Body of pancreas (tissue), 4 donors: Measurements from ENCODE around the gene TTC24. TPM values are rescaled to one million over a fixed set of nuclear protein-coding genes. Genes with fewer than 3 reads are reported as not detected.
"Not testable (repeated sequence)": the region's sequence is repeated elsewhere in the genome, so short reads cannot be mapped to it uniquely, and the experiment has no call there.

Source experiments
- ATAC-seq: fragments of 150-250 bp; one replicate; pipeline ENCODE4 v1.9.1; 2016
- DNase-seq, 4 donors: peaks; one replicate each; pipeline ENCODE4 v3.0.0-alpha.2; 2019
- H3K27ac ChIP-seq, 4 donors: fragments of 200-600 bp; sonication (generic); 1 replicate in 3 of 4; 2 replicates in 1 of 4; pipeline versions ENCODE4 v1.5.1 to v1.6.1; 2016 to 2019; ENCODE audit warnings: mild to moderate bottlenecking in 1 of 4, mixed read lengths in 1 of 4, moderate library complexity in 1 of 4
- H3K27me3 ChIP-seq, 2 donors: fragments of 200-600 bp; sonication (generic); one replicate each; pipeline ENCODE4 v1.6.0; 2016; ENCODE audit warnings: mild to moderate bottlenecking in 1 of 2
- H3K36me3 ChIP-seq, 2 donors: fragments of 200-600 bp; sonication (generic); replicated peaks in 1 of 2; 2 replicates each; pipeline ENCODE4 v1.5.1; 2016; ENCODE audit warnings: low read depth in 2 of 2; ENCODE audit not compliant: insufficient read depth in 1 of 2
- H3K4me1 ChIP-seq: fragments of 200-600 bp; sonication (generic); one replicate; pipeline ENCODE4 v1.6.0; 2016
- H3K4me3 ChIP-seq, 2 donors: fragments of 200-600 bp; sonication (generic); 1 replicate in 1 of 2; 2 replicates in 1 of 2; pipeline ENCODE4 v1.5.1; 2016 to 2019
- H3K9me3 ChIP-seq, 3 donors: fragments of 200-600 bp; sonication (generic); 1 replicate in 2 of 3; 2 replicates in 1 of 3; pipeline ENCODE4 v1.5.1; 2016
- POLR2A ChIP-seq, 3 donors: fragments of 450-650 bp; IDR thresholded peaks; one replicate each; pipeline ENCODE4 v1.6.1; 2016; ENCODE audit warnings: antibody characterized with exemption in 3 of 3, mild to moderate bottlenecking in 2 of 3
- WGBS, 2 donors: methylation state at CpG; one replicate each; pipeline ENCODE4 v1.1.5; 2017; 5-methylcytosine and 5-hydroxymethylcytosine counted together
- intact Hi-C: fragments of 100-400 bp; cut with DNase I; formaldehyde crosslinking; loops from one replicate; pipeline ENCODE4 v1.15.1; 2023
- total RNA-seq, 2 donors: library from RNA; depleted of rRNA; stranded (reverse); fragments of >200 nt; gene quantifications; one replicate each; pipeline ENCODE4 v1.1.0, GENCODE V29; 2016
- TF ChIP-seq, protein P1 (sequence below), 7 experiments: fragments of 450-650 bp in 4 of 7; fragments of 200-600 bp in 3 of 7; sonication (generic) in 3 of 7; IDR thresholded peaks; one replicate each; pipeline ENCODE4 v1.5.1; 2016 to 2019; ENCODE audit warnings: antibody characterized with exemption in 7 of 7

The TTC24 gene
- total RNA-seq, 2 donors from 2014 or later: not detected

DNA sequence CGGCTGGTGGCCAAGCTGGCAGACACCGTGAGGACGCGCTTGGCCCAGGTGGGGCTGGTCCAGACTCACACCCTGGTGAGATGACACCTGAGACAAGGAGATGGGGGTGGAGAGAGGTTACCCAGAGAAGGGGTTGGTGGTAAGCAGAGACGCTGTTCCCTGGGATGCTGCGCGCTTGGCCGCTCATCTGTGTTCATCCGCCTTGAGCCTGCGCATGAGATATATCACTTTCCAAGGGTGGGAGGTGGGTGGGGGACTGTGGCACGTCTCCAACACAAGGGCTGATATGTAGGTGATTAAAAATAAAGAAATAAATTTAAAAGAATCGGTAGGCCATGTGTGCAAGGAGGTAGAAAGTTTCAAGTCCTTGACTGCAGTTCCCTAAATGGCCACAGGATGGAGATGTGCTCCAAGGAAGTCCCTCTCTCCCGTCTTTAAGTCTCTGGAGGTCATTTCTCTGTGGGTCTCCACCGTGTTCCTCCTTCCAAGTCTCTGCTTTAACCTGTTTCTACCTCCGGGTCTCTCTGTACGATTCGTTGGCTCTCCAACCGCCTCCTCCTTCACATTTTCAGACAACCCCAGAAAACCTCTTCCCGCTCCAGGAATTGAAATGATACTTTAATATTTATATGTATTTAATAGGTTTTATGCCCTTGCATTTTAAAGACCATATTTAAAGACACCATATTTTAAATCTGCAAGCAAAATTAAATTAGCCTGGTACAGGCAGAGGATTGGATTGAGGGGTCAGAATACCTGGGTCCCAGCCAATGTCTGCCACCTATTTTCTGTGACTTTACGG, 4.5 kb downstream of the TTC24 start:
- ATAC-seq: peak; percentile 75

DNA sequence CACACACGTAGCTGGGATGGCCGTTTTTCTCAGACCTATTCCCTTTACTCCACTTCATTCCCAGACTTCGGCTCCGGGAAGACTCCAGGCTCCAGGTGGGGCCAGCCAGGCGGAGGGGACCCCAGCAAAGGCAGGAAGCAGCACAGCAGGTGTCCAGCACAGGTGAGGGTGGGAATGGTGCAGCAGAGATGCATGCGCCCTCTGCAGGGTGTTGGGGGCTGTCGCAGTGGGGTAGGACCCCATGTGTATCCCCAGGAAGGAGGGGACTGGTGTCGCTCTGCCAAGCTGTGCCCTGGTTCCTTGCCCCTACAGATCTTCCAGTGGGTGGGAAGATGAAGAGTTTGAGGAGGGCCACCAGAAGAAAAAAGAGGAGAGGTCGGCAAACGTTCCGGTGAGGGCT, 5.3 kb downstream of the TTC24 start:
- no peak overlapping the region for H3K4me3 ChIP-seq
- DNase-seq (no peak), ATAC-seq (no peak)
- intact Hi-C loops: loop anchor here (10.0 kb wide), 1 partner anchor 130 kb away; no protein-coding TSS in a partner anchor
- TF ChIP-seq, protein P1, sequence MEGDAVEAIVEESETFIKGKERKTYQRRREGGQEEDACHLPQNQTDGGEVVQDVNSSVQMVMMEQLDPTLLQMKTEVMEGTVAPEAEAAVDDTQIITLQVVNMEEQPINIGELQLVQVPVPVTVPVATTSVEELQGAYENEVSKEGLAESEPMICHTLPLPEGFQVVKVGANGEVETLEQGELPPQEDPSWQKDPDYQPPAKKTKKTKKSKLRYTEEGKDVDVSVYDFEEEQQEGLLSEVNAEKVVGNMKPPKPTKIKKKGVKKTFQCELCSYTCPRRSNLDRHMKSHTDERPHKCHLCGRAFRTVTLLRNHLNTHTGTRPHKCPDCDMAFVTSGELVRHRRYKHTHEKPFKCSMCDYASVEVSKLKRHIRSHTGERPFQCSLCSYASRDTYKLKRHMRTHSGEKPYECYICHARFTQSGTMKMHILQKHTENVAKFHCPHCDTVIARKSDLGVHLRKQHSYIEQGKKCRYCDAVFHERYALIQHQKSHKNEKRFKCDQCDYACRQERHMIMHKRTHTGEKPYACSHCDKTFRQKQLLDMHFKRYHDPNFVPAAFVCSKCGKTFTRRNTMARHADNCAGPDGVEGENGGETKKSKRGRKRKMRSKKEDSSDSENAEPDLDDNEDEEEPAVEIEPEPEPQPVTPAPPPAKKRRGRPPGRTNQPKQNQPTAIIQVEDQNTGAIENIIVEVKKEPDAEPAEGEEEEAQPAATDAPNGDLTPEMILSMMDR (IDR thresholded peaks at IDR 0.05): peak in 1 of 7 experiments; percentile 12
- TF ChIP-seq POLR2A (IDR thresholded peaks at IDR 0.05): no peak
- no peak overlapping the region for H3K27ac ChIP-seq
- no peaks in the 10 kb centered on the region for H3K9me3 ChIP-seq
- H3K36me3 ChIP-seq: no peaks in the 10 kb centered on the region
- no peaks in the 10 kb centered on the region for H3K27me3 ChIP-seq
- no peaks in the 10 kb centered on the region for H3K4me1 ChIP-seq
- 22 to 43% methylated on average over 11 of the region's 11 CpGs for WGBS, 2 donors

More for the DNA sequence above, 4.5 kb downstream of the TTC24 start:
- 50 to 54% methylated on average over 19 to 20 of the region's 20 CpGs for WGBS, 2 donors
- H3K9me3 ChIP-seq: no peaks in the 10 kb centered on the region
- no peaks in the 10 kb centered on the region for H3K27me3 ChIP-seq
- H3K4me3 ChIP-seq: no peak overlapping the region
- peak; percentile 79 to 86 (median 82) for DNase-seq
- intact Hi-C loops: loop anchor here (10.0 kb wide), 1 partner anchor 129 kb away; no protein-coding TSS in a partner anchor
- no peak overlapping the region for H3K27ac ChIP-seq
- no peak for TF ChIP-seq POLR2A (IDR thresholded peaks at IDR 0.05)
- TF ChIP-seq, protein P1 (IDR thresholded peaks at IDR 0.05): peak; percentile 86 to 93 (median 88)
- no peaks in the 10 kb centered on the region for H3K4me1 ChIP-seq
- H3K36me3 ChIP-seq: no peaks in the 10 kb centered on the region

DNA sequence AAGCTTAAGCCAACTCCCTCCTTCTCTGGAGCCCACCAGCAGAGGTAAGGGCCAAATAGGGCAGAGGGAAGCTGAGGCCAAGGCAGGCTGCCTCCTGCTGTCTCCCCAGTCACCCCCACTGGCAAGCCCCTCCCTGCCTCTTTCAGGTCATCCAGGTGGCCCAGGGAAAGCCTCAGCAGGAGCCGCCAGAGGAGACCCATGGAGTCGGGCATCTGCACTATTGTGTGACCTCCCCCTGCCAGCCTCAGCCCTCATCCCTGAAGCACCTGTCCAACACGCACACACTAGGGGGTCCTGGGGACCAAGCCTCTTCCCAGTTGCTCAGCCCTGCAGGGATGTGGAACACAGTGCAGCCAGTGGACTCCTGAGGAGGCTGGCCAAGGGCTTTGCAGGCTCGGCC, 6.8 kb downstream of the TTC24 start:
- no peak for TF ChIP-seq POLR2A (IDR thresholded peaks at IDR 0.05)
- TF ChIP-seq, protein P1 (IDR thresholded peaks at IDR 0.05): no peak
- Histone ChIP-seq H3K4me3 (no peak overlapping the region), H3K9me3 (no peaks in the 10 kb centered on the region), H3K27me3 (no peaks in the 10 kb centered on the region), H3K36me3 (no peaks in the 10 kb centered on the region), H3K27ac (no peak overlapping the region), H3K4me1 (peaks cover 5% of the 10 kb centered on the region)
- no peak for ATAC-seq
- 52 to 67% methylated on average over 2 to 4 of the region's 4 CpGs for WGBS, 2 donors
- intact Hi-C loops: loop anchor here (10.0 kb wide), 1 partner anchor 132 kb away; no protein-coding TSS in a partner anchor
- no peak for DNase-seq

DNA sequence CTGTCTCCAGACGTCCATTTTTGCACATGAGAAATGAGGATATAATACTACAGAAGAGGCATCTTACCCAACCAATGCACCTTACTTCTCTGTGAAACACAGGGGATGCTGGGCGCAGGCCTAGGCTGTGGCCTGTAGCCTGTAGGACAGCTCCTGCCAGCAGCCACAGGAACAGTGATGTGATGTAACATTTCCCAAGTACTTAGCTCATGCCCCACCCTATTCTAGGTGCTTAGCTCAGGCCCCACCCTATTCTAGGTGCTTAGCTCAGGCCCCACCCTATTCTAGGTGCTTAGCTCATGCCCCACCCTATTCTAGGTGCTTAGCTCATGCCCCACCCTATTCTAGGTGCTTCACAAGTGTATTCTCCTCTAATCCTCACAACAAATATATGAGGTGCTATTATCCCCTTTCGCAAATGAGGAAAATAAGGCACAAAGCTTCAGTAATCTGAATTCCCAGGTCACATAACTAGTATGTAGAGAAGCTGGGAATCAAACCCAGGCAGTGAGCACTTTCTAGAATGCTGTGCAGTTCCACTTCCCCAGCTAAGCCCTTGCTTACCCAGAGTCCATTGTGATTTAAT, 7.5 kb downstream of the TTC24 start:
- TF ChIP-seq, protein P1 (IDR thresholded peaks at IDR 0.05): no peak
- no peak for TF ChIP-seq POLR2A (IDR thresholded peaks at IDR 0.05)
- DNase-seq (no peak), ATAC-seq (no peak)
- WGBS, 2 donors: 80 to 84% methylated on average over 3 of the region's 3 CpGs
- no peaks in the 10 kb centered on the region for H3K9me3 ChIP-seq
- no peaks in the 10 kb centered on the region for H3K27me3 ChIP-seq
- no peak overlapping the region for H3K27ac ChIP-seq
- intact Hi-C loops: loop anchor here (10.0 kb wide), 1 partner anchor 132 kb away; no protein-coding TSS in a partner anchor
- H3K4me3 ChIP-seq: no peak overlapping the region
- H3K4me1 ChIP-seq: peaks cover 7% of the 10 kb centered on the region
- H3K36me3 ChIP-seq: no peaks in the 10 kb centered on the region

DNA sequence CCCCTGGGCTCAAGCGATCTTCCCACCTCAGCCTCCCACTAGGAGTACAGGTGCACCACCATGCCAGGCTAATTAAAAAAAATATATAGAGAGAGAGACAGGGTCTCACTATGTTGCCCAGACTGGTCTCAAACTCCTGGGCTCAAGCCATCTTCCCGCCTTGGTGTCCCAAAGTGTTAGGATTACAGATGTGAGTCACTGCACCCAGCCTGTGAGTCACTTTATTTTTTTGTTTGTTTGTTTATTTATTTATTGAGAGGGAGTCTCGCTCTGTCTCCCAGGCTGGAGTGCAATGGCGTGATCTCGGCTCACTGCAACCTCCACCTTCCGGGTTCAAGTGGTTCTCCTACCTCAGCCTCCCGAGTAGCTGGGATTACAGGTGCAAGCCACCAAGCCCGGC, 8.4 kb downstream of the TTC24 start:
- H3K4me3 ChIP-seq, H3K27me3 ChIP-seq, DNase-seq, H3K9me3 ChIP-seq, H3K27ac ChIP-seq, H3K36me3 ChIP-seq, ATAC-seq: not testable (repeated sequence)
- WGBS, 2 donors: 76 to 85% methylated on average over 8 of the region's 8 CpGs
- intact Hi-C loops: loop anchor here (10.0 kb wide), 1 partner anchor 133 kb away; no protein-coding TSS in a partner anchor
- H3K4me1 ChIP-seq: peaks cover 16% of the 10 kb centered on the region
